Endometrium (tissue), 2 donors: ENCODE results near the gene NHP2.

ENCODE experiments used
- FAIRE-seq: peaks from 2 replicates; lab custom pipeline; 2012; peaks lifted over from hg19 to GRCh38; lab: Jason Lieb, UNC
- donor health status: control.
- donor health status: control.

NHP2 gene

DNA sequence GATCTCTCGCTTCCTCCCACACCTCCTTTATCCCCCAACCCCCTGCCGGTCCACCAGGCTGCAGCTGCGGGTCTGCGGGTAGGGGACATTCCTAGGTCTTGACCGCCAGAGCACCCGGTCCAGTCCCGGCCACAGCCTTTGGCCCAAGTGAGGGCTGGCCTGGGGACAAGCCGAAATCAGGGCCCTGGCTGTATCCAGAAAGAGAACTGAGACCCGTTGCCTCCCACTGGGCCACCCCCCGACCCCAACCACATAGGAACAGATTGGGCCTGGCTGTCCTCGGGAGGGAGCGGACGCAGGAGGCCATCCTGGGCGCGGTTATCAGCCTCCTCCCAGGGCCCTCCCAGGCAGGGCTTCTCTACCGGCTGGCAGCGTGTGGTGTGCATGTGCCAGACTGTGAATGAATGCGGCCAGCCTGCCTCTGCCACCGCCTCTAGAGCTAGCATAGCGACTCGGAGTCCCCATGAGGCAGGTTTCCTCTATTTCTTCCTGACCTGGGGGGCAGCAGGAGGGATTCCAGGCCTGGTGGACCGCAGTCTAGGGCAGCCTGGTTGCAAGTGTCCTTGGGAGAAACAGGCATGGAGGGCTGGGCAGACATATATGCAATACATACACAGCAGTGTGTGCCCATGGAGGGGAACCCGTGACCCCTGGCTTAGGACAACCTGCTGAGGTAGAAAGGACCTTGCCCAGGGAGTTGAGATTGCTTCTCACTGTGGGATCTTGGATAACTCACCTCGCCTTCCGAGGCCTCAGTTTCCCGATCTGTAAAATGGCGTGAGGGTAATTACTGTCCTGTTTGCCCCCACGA, 39.2 kb downstream of the NHP2 start:
- no peak for FAIRE-seq

DNA sequence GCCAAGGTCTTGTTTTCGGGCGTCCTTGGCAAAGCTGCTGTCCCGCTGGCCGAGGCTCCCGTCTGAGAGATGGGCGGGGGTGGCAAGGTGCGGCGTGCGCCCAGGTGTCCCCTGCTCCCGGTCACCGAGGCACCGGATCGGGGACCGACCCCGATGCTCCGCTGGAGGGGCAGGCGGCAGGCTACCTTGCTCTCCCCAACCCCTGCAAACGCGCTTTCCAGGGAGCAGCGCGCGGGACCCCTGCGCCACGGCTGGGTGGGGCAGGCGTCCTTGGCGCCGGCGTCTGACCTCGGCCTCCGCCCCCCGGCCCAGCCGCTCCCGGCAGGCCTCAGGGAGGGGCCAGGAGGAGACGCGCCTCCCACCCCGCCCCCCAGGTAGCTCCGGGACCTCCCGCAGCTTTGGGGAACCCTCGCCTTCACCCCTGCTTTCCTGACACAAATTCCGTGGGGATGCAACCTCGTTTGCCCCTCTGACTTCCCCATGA, 39.8 kb downstream of the NHP2 start:
- FAIRE-seq, result no peak

DNA sequence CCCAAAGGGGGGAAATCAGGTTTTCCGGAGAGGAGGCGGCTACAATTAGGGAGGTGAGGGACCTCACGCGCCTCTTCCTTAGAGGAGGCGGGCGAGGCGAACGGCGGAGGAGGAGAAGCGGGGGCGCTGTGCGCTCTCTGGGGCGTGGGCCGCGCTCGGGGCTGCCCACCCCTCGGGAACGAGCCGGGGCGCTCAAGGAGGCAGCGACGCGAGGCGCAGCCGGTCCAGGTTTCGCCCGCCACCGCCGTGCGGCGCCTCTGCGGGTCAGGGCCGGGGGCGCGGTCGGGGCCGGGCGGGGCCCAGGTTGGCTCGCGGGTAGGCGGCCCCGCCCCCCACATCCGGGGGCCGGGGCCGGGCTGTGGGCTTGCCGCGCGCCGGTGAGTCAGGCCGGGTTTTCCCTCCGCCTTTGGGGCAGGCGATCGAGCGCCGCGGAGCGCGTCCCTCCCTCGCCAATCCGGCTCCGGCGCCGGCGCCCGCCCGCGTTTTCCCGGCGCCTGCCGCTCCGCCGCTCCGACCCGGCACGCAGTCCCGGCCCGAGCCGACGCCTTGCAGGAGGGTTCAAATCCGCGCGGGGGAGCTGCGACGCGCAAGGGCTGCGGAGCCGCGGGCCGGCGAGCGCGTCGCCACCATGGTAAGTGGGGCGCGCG, 40.4 kb downstream of the NHP2 start, which contains the start of gene N4BP3:
TSS of gene N4BP3 (plus strand) at position 392 of the 647 bp plus-strand sequence. CDS start 6,052 bp downstream, outside the sequence.
- no peak for FAIRE-seq

DNA sequence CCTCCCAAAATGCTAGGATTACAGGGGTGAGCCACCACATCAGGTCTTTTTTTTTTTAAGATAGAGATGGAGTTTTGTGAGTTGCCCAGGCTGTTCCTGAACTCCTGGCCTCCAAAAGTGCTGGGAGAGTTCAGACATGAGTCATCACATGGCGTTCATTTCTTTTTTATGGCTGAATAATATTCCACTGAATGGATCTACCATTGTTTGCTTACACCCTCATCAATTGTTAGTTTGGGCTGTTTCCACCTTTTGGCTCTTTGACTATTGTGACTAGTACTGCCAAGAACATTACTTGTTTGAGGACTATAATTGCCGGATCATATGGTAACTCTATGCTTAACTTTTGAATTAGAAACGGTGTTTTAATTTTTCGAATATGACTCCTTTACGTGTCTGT, 41.1 kb downstream of the NHP2 start:
- no peak for FAIRE-seq

DNA sequence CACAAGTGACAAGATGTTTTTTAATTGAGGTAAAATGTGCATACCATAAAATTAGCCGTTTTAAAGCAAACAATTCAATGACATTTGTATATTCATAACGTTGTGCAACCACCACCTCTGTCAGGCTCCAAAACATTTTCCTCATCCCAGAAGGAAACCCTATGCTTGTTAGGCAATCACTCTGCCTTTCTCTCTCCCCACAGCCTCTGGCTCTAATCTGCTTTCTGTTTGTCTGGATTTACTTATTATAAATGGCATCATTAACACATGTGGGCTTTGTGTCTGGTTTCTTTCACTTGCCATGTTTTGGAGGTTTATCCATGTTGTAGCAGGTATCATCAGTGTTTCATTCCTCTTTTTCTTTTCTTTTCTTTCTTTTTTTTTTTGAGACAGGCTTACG, 41.8 kb downstream of the NHP2 start:
- no peak for FAIRE-seq

DNA sequence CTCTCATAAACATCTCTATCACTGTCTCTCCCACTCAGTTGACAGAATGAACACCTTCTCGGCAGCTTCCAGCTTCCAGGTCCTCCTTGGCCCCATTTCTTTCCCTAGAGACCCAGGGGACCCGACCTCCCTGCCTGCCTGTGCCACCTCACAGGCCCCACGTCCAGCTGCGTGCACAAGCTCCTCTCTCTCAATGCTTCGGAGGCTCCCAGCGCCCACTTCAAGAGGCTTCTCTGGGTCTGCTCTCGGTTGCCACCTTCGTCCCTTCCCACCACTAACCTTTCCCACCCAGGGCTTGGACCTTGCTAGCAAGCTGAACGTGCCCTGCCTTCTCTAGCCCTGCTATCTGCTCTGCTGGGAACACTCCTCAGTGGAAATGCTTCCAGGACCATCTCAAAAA, 43.2 kb downstream of the NHP2 start:
- no peak for FAIRE-seq

DNA sequence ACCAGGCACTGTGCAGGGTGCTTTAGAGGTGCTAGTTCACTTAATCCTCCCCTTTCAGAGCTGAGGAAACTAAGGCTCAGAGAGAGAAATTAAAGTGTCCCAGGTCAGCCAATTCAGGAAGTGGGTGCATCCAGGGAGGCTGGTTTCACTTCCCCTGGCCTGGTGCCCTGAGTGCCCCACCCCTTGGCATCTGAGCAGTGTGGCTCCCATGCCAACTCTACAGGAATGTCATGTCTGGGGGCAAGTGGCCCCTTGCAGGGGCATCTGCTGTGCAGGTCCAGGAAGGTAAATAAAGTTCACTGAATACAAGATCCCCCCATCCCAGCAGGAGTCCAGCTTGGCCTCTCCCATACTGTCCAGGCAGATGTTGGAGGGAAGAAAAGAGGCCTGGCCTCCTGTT, 44.7 kb downstream of the NHP2 start:
- FAIRE-seq, result no peak

DNA sequence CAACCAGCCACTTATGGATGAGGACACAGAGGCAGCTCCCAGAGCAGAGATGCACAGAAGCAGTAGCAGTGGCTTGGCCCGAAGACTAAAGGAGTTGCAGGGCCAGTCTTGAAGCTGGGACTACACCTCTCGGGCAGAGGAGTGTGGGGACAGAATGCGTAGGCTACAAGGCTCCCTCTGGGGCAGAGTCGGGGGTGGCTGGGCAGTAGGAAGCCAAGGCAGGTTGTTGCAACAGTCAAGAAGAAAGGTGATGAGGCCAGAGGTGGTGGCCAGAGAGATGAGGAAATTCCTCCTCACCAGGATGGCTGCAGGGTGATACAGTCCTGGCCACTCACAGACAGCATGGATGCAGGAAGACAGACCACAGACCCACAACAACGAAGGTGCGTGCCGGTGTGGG, 45.2 kb downstream of the NHP2 start:
- no peak for FAIRE-seq

DNA sequence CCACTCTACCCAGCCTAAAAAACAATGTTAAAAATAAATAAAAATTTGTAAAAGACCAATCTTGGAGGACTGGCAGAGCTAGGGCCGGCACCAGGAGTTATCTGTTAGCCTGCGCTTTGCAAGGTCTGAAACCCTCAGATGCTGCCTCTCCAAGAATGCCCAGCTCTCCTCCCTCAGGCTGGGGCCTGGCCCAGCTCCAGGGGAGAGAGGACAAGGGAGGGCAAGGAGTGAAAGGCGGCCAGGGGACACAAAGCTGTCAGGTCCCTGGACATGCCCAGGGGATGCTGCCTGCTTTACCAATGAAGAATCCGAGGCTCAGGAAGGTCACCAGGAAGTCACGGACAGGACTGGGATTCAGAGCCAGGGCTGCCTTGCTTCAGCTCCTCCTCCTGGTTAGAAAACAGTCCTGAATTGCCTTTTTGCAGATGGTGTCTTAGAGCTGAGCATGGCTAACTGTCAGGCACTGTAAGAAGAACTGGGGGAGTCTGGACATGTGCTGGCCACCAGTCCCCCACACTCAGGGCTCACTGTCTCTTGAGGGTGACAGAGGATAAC, 45.9 kb downstream of the NHP2 start:
- no peak for FAIRE-seq

DNA sequence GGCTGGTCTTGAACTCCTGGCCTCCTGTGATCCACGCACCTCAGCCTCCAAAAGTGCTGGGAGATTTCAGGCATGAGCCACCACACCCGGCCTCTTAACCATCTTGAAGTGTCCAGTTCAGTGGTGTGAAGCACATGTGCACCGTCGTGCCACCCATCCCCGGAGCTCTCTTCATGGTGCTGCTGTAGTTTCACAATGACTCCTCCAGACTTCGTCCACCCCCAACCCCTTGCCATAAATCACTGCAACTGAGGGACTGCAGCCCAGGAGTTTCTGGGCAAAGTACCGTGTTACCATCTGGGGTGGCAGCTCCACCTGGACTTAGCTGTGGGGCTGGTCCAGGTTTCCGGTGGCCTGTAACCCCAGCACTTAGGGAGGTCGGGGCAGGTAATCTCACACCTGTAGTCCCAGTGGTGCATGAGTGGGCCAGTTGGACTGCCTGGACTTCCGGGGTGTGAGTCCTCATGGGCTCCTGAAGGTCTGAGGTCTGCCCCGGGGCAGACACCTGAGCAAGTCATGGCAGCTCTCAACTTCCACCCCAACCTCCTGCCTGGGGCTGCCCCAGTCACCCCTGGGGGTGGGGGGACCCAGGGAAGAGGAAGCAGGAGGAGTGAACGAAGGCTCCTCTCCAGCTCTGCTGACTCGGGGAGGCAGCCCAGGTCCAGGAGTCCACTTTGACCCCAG, 47.0 kb downstream of the NHP2 start:
- no peak for FAIRE-seq

DNA sequence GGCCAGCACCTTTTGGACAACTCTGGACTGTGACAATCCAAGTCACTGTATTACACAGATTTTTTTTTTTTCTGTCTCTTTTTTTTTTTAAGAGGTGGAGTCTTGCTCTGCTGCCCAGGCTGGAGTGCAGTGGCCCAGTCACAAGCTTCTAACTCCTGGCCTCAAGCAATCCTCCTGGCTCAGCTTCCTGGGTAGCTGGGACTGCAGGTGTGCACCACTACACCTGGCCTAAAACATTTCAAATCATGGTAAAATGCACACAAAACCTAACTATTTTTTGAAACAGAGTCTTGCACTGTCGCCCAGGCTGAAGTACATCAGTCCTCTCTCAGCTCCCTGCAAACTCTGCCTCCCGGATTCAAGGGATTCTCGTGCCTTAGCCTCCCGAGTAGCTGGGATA, 47.6 kb downstream of the NHP2 start:
- no peak for FAIRE-seq

DNA sequence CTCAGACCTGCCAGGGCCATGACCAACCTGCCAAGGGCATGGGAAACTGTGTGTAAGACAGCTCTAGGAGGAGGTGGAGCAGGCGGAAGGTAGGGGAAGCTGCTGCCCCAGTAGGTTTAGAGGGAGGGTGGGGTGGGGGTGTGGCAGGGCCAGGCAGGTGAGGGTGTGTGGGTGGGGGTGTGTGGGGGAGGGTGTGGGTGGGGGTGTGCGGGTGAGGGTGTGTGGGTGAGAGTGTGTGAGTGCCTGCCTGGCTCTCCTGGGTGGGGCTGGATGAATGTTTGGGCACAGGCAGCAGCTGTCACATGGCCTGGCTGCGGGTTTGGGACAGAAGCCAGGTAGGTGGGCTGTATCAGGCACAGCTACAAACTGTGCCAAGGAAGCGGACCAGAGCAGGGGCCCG, 49.2 kb downstream of the NHP2 start:
- FAIRE-seq, result no peak

DNA sequence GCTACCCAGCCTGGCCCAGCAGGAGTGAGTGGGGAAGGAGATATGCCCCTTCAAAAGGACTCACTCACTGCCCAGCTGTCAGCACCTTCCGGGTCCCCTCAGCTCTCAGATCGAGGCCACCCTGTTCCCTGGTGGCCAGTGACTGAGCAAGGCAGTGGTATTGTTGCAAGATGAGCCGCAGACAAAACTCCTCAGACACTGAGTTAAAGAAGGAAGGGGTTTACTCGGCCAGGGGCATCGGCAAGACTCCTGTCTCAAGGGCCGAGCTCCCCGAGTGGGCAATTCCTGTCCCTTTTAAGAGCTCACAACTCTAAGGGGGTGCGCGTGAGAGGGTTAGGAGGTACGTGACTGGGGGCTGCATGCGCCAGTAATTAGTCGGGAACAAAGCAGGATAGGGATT, 50.1 kb downstream of the NHP2 start:
- FAIRE-seq, result no peak
